HCT116 (cell line): Measurements from ENCODE around the gene CELF4. TPM values are rescaled to one million over a fixed set of nuclear protein-coding genes. Genes with fewer than 3 reads are reported as not detected.

Source experiments
- ATAC-seq: fragments of 200-7000 bp; cut with Tn5 transposase; 2 replicates; pipeline ENCODE4 v1.9.1; 2020; ENCODE audit warnings: mild to moderate bottlenecking, moderate library complexity
- BruUV-seq: library from RNA; stranded (reverse); fragments of 400-500 nt; replicated peaks from 2 replicates; lab custom pipeline; 2021; lab: Mats Ljungman, UMichigan
- CTCF ChIA-PET: fragments of 300-600 bp; sonication (Branson Sonifier 250); formaldehyde crosslinking; loops from one replicate; lab custom pipeline; 2021; ENCODE audit warnings: antibody characterized with exemption; lab: Charles Lee
- POLR2A ChIA-PET: fragments of 300-600, 350-600 bp; sonication (Branson Sonifier 250); formaldehyde crosslinking; loops from one replicate; lab custom pipeline; 2021; ENCODE audit warnings: antibody characterized with exemption; lab: Charles Lee
- RAD21 ChIA-PET, 2 experiments: fragments of 300-600 bp; sonication (Branson Sonifier 250); formaldehyde crosslinking; loops; one replicate each; lab custom pipeline; 2023; ENCODE audit warnings: low total read pairs in 2 of 2; ENCODE audit not compliant: uncharacterized antibody in 2 of 2, unreplicated experiment in 2 of 2, low non-redundant PET in 1 of 2; lab: Charles Lee
- DNase-seq: peaks from one replicate; pipeline ENCODE4 v3.0.0-alpha.2; 2010; ENCODE audit warnings: low read depth, low spot score
- H2AFZ ChIP-seq: fragments of 200-600 bp; shearing (Covaris generic), sonication (generic); 2 replicates; pipeline ENCODE4 v1.6.1; 2017; ENCODE audit warnings: low read depth, mixed run types, mixed read lengths, antibody characterized with exemption, low read length; ENCODE audit not compliant: poor library complexity, severe bottlenecking
- H3K27ac ChIP-seq: 2 replicates; pipeline ENCODE4 v1.5.1; 2012; ENCODE audit warnings: low read depth, low read length
- H3K27me3 ChIP-seq: fragments of 200-600 bp; sonication (generic); 2 replicates; pipeline ENCODE4 v1.6.1; 2016; ENCODE audit warnings: mixed run types, low read length, mixed read lengths; ENCODE audit not compliant: insufficient read depth
- H3K36me3 ChIP-seq, 2 experiments: fragments of 200-500 bp in 1 of 2; fragments of 200-600 bp in 1 of 2; sonication (Bioruptor generic) in 1 of 2; sonication (generic) in 1 of 2; 2 replicates each; pipeline versions ENCODE4 v1.5.1 to v1.6.1; 2014 to 2016; ENCODE audit warnings: low read length in 2 of 2, inconsistent platforms in 1 of 2, mixed read lengths in 1 of 2, mixed run types in 1 of 2; ENCODE audit not compliant: insufficient read depth in 2 of 2, control insufficient read depth in 1 of 2
- H3K4me1 ChIP-seq, 2 experiments: fragments of 200-600 bp in 1 of 2; sonication (generic) in 1 of 2; 2 replicates each; pipeline versions ENCODE4 v1.5.1 to v1.6.1; 2012 to 2017; ENCODE audit warnings: low read length in 2 of 2, inconsistent platforms in 1 of 2, mild to moderate bottlenecking in 1 of 2, mixed read lengths in 1 of 2, mixed run types in 1 of 2, moderate library complexity in 1 of 2; ENCODE audit not compliant: insufficient read depth in 2 of 2, control insufficient read depth in 1 of 2
- H3K4me2 ChIP-seq: fragments of 200-600 bp; sonication (generic); 2 replicates; pipeline ENCODE4 v1.6.1; 2017; ENCODE audit warnings: mixed run types, low read length, mixed read lengths
- H3K4me3 ChIP-seq, 2 experiments: fragments of 200-600 bp in 1 of 2; sonication (generic) in 1 of 2; replicated peaks in 1 of 2; 2 replicates each; pipeline ENCODE4 v1.5.1; 2011 to 2016; ENCODE audit warnings: low read length in 2 of 2, control low read depth in 1 of 2, low read depth in 1 of 2, mild to moderate bottlenecking in 1 of 2, mixed read lengths in 1 of 2, mixed run types in 1 of 2
- H3K79me2 ChIP-seq: fragments of 200-600 bp; sonication (generic); 2 replicates; pipeline ENCODE4 v1.6.1; 2017; ENCODE audit warnings: mild to moderate bottlenecking, mixed run types, low read length, moderate library complexity, mixed read lengths; ENCODE audit not compliant: insufficient read depth
- H3K9ac ChIP-seq: fragments of 200-600 bp; sonication (generic); 2 replicates; pipeline ENCODE4 v1.6.1; 2016; ENCODE audit warnings: low read length, mixed read lengths
- H3K9me2 ChIP-seq: fragments of 200-600 bp; sonication (generic), shearing (Covaris generic); 2 replicates; pipeline ENCODE4 v1.6.1; 2017; ENCODE audit warnings: mixed run types, mild to moderate bottlenecking, moderate library complexity; ENCODE audit not compliant: insufficient read depth
- H3K9me3 ChIP-seq, 2 experiments: fragments of 200-500 bp in 1 of 2; fragments of 200-600 bp in 1 of 2; sonication (Bioruptor generic) in 1 of 2; sonication (generic) in 1 of 2; 2 replicates each; pipeline ENCODE4 v1.6.1; 2014 to 2017; ENCODE audit warnings: low read length in 2 of 2, mixed read lengths in 2 of 2, inconsistent platforms in 1 of 2, low read depth in 1 of 2, mild to moderate bottlenecking in 1 of 2, mixed run types in 1 of 2, moderate library complexity in 1 of 2; ENCODE audit not compliant: control insufficient read depth in 1 of 2, insufficient read depth in 1 of 2
- H4K20me1 ChIP-seq: fragments of 200-600 bp; sonication (generic), shearing (Covaris generic); 2 replicates; pipeline ENCODE4 v1.6.1; 2017; ENCODE audit warnings: mixed run types, mild to moderate bottlenecking, moderate library complexity; ENCODE audit not compliant: insufficient read depth
- EGR1 ChIP-seq: IDR thresholded peaks from 2 replicates; pipeline ENCODE4 v1.6.1; 2012; ENCODE audit warnings: low read depth
- JUND ChIP-seq: IDR thresholded peaks from 2 replicates; pipeline ENCODE4 v1.6.1; 2012
- SP1 ChIP-seq: IDR thresholded peaks from 2 replicates; pipeline ENCODE4 v1.6.1; 2012; ENCODE audit warnings: low read depth
- TCF7L2 ChIP-seq: IDR thresholded peaks from 2 replicates; pipeline ENCODE4 v1.7.0; 2011; ENCODE audit warnings: borderline replicate concordance, inconsistent platforms; ENCODE audit not compliant: insufficient read depth, insufficient read length; ENCODE audit errors: extremely low read depth
- ZNF274 ChIP-seq: fragments of 200-500 bp; sonication (Bioruptor generic); IDR thresholded peaks from 2 replicates; pipeline ENCODE4 v1.6.1; 2014; ENCODE audit warnings: mild to moderate bottlenecking, low read depth, low read length, inconsistent platforms
- intact Hi-C: fragments of 100-400 bp; cut with micrococcal nuclease; formaldehyde crosslinking; loops from 2 replicates; pipeline ENCODE4 v1.10.0; 2022
- total RNA-seq: library from RNA; stranded (reverse); gene quantifications from one replicate; pipeline ENCODE4 v1.2.1, GENCODE V29; 2021; ENCODE audit not compliant: unreplicated experiment
- TF ChIP-seq, protein P1 (sequence below): IDR thresholded peaks from 2 replicates; pipeline ENCODE4 v1.6.1; 2012; ENCODE audit warnings: low read depth

Gene CELF4
- total RNA-seq, 1 experiment from 2014 or later, result not detected

DNA sequence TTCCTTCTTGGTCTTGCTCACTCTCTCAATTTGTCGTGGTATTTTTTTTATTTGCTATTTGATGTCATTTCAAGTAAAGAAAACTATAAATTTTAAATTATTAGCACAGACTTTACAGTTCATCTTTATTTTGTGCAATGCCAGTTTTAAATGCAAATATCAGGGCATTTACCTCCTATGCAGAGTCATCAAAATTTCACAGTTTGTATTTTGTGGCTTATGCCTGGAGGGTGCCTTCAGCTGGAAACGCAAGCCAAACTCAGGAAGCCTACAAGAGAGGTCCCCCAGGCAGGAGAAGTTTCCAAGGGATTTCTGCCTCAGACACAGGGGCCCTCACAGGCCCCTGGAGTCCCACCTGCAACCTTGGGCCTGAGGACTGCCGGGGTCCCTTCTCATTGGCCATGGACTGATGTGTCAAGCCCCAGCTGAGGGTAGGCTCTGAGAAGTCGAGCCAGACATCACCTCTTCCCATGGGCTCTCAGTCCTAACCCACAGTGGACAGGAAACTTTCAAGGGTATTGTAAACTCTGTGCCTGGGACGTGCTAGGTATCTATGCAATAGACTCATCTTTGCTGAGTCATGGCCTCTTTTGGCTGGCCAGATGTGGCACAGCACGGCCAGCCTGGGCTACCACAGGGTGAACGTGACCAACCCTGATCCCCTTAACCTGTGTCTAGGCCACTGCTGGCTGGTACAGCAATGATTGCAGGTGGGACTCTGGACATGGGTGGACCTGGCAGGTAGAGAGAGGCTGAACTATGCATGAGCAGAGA is 236.5 kb downstream of the CELF4 start:
- RAD21 ChIA-PET, result no interaction called here
- no peak for TF ChIP-seq TCF7L2
- no peak for TF ChIP-seq SP1
- TF ChIP-seq ZNF274, result no peak
- TF ChIP-seq EGR1, result no peak
- TF ChIP-seq, protein P1, sequence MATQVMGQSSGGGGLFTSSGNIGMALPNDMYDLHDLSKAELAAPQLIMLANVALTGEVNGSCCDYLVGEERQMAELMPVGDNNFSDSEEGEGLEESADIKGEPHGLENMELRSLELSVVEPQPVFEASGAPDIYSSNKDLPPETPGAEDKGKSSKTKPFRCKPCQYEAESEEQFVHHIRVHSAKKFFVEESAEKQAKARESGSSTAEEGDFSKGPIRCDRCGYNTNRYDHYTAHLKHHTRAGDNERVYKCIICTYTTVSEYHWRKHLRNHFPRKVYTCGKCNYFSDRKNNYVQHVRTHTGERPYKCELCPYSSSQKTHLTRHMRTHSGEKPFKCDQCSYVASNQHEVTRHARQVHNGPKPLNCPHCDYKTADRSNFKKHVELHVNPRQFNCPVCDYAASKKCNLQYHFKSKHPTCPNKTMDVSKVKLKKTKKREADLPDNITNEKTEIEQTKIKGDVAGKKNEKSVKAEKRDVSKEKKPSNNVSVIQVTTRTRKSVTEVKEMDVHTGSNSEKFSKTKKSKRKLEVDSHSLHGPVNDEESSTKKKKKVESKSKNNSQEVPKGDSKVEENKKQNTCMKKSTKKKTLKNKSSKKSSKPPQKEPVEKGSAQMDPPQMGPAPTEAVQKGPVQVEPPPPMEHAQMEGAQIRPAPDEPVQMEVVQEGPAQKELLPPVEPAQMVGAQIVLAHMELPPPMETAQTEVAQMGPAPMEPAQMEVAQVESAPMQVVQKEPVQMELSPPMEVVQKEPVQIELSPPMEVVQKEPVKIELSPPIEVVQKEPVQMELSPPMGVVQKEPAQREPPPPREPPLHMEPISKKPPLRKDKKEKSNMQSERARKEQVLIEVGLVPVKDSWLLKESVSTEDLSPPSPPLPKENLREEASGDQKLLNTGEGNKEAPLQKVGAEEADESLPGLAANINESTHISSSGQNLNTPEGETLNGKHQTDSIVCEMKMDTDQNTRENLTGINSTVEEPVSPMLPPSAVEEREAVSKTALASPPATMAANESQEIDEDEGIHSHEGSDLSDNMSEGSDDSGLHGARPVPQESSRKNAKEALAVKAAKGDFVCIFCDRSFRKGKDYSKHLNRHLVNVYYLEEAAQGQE, result no peak
- TF ChIP-seq JUND, result no peak
- DNase-seq (no peak), ATAC-seq (no peak)
- Histone ChIP-seq H3K4me2 (no peak overlapping the region), H3K27me3 (no peaks in the 10 kb centered on the region), H3K36me3 (no peaks in the 10 kb centered on the region), H3K79me2 (no peaks in the 10 kb centered on the region), H3K4me3 (no peak overlapping the region), H4K20me1 (no peaks in the 10 kb centered on the region), H3K9ac (no peak overlapping the region), H3K9me2 (no peaks in the 10 kb centered on the region), H2AFZ (peak overlapping the region; percentile 9), H3K4me1 (no peaks in the 10 kb centered on the region), H3K27ac (no peak overlapping the region), H3K9me3 (no peaks in the 10 kb centered on the region)
- CTCF ChIA-PET, result no interaction called here
- no TSS peak for BruUV-seq
- intact Hi-C loops, result loop anchor here (10.0 kb wide), 1 partner anchor 146 kb away; no protein-coding TSS in a partner anchor
- POLR2A ChIA-PET, result no interaction called here
